ENCODE measurements around the gene KLB.

DNA sequence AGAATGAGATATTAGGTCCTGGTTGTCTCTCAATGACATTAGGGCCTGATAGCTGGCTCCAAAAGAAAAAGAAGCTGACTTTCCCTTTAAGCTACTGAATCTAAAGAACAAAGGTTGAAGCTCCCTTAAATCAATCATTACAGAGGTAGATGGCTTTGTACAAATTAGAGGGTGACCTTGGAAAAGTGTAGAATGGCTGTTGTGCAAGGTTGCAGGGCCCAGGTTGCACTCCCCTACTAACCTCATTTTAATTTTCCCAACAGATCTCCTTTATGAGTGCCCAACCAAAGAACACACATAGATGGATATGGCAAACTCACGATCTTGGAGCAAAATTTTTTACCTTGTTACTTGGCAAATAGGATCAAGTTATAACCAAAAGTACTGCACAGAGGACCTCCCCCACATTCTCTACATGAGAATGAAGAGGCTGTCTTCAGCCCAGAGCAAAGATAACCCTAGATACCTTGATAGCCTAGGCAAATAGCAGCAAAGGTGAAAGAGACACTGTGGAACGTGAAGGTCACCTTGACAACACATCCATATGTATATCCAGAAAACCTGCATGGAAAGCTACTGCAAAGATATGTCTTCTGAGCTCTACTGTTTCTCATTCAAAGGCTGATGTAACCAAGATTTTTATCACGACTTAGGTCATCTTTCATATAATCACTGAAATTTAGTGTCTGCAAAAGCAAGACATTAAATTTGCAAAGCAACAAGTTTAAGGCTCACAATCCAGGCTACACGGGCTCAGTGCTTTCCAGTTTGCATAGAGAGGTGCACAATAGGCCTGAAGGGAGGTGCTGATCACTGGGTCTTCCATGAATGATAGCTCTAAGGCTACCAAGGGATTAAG, 23.0 kb downstream of the KLB start:
- TF ChIP-seq ZNF274 (IDR thresholded peaks at IDR 0.05; ENCODE audit: low read depth, low read length): no peak
- no peak for TF ChIP-seq EZH2 (IDR thresholded peaks at IDR 0.05)
- TF ChIP-seq, protein P1, sequence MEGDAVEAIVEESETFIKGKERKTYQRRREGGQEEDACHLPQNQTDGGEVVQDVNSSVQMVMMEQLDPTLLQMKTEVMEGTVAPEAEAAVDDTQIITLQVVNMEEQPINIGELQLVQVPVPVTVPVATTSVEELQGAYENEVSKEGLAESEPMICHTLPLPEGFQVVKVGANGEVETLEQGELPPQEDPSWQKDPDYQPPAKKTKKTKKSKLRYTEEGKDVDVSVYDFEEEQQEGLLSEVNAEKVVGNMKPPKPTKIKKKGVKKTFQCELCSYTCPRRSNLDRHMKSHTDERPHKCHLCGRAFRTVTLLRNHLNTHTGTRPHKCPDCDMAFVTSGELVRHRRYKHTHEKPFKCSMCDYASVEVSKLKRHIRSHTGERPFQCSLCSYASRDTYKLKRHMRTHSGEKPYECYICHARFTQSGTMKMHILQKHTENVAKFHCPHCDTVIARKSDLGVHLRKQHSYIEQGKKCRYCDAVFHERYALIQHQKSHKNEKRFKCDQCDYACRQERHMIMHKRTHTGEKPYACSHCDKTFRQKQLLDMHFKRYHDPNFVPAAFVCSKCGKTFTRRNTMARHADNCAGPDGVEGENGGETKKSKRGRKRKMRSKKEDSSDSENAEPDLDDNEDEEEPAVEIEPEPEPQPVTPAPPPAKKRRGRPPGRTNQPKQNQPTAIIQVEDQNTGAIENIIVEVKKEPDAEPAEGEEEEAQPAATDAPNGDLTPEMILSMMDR (IDR thresholded peaks at IDR 0.05 in 2 of 3, conservative IDR thresholded peaks at IDR 0.05 in 1 of 3; ENCODE audit: borderline replicate concordance in 1 of 3, insufficient read depth in 1 of 3, low read depth in 2 of 3, low read length in 2 of 3): no peak
- no peak for TF ChIP-seq POLR2A (IDR thresholded peaks at IDR 0.05; ENCODE audit: borderline replicate concordance, extremely low read depth, insufficient read depth, insufficient read length)
- no peak for TF ChIP-seq FOSL1 (IDR thresholded peaks at IDR 0.05; ENCODE audit: low read depth)
- no peak for TF ChIP-seq EZH2phosphoT487 (IDR thresholded peaks at IDR 0.05; ENCODE audit: borderline replicate concordance)

Data from HCT116 (cell line).